Esophagus (tissue), 2 donors: ENCODE data around the gene CHN2. TPM values are rescaled to one million over a fixed set of nuclear protein-coding genes. Genes with fewer than 3 reads are reported as not detected.
"Not testable (repeated sequence)": the region's sequence is repeated elsewhere in the genome, so short reads cannot be mapped to it uniquely, and the experiment has no call there.

Experiments
- H3K27ac ChIP-seq, 2 donors: one replicate each; pipeline ENCODE4 v1.5.1; 2013; ENCODE audit warnings: low read depth in 2 of 2, mild to moderate bottlenecking in 2 of 2, inconsistent platforms in 1 of 2, low read length in 1 of 2, moderate library complexity in 1 of 2
- H3K27me3 ChIP-seq, 2 donors: one replicate each; pipeline ENCODE4 v1.6.1; 2013; ENCODE audit warnings: low read length in 2 of 2, control low read depth in 1 of 2, mild to moderate bottlenecking in 1 of 2; ENCODE audit not compliant: insufficient read depth in 2 of 2, control insufficient read depth in 1 of 2
- H3K36me3 ChIP-seq, 2 donors: one replicate each; pipeline ENCODE4 v1.6.1; 2013; ENCODE audit warnings: low read length in 1 of 2; ENCODE audit not compliant: control insufficient read depth in 2 of 2, insufficient read depth in 2 of 2
- H3K4me1 ChIP-seq, 2 donors: one replicate each; pipeline ENCODE4 v1.6.1; 2013; ENCODE audit warnings: low read length in 1 of 2; ENCODE audit not compliant: control insufficient read depth in 2 of 2, insufficient read depth in 2 of 2
- H3K4me3 ChIP-seq, 2 donors: one replicate each; pipeline ENCODE4 v1.5.1; 2013; ENCODE audit warnings: low read length in 2 of 2, mild to moderate bottlenecking in 2 of 2, low read depth in 1 of 2, moderate library complexity in 1 of 2
- H3K9me3 ChIP-seq, 2 donors: one replicate each; pipeline ENCODE4 v1.6.1; 2013; ENCODE audit warnings: mild to moderate bottlenecking in 2 of 2, low read depth in 1 of 2, low read length in 1 of 2, moderate library complexity in 1 of 2; ENCODE audit not compliant: control insufficient read depth in 2 of 2, insufficient read depth in 1 of 2
- WGBS, 2 donors: extraction: QIAGEN DNeasy Blood & Tissue Kit; methylation state at CpG; one replicate each; pipeline ENCODE4 v1.1.7; 2013; 5-methylcytosine and 5-hydroxymethylcytosine counted together
- polyA plus RNA-seq, 2 donors: library from polyadenylated mRNA; stranded (reverse); fragments of 200-250 nt; gene quantifications; one replicate each; pipeline ENCODE4 v1.2.3, GENCODE V29; 2013
- donor health status: healthy with polysubstance abuse.
- donor health status: Bipolar disorder and iron deficiency.

Gene CHN2
- polyA plus RNA-seq, 2 donors: 0.92 to 1.5 TPM

GRCh38 chr7:29262191-29262917 is 67.8 kb downstream of the CHN2 start:
- no peaks in the 10 kb centered on the region for H3K4me1 ChIP-seq
- H3K27ac ChIP-seq: no peak overlapping the region
- 83 to 91% methylated on average over 2 of the region's 2 CpGs for WGBS, 2 donors
- no peak overlapping the region for H3K4me3 ChIP-seq
- H3K36me3 ChIP-seq: no peaks in the 10 kb centered on the region
- H3K27me3 ChIP-seq: no peaks in the 10 kb centered on the region
- no peaks in the 10 kb centered on the region for H3K9me3 ChIP-seq

- H3K36me3 ChIP-seq, H3K27ac ChIP-seq, H3K4me3 ChIP-seq, H3K9me3 ChIP-seq, H3K27me3 ChIP-seq, H3K4me1 ChIP-seq: not testable (repeated sequence)
- 97 to 98% methylated on average over 37 to 44 of the region's 44 CpGs for WGBS, 2 donors
Observed at GRCh38 chr7:29263601-29264207, 69.1 kb downstream of the CHN2 start.

GRCh38 chr7:29265208-29265923 is 70.8 kb downstream of the CHN2 start:
- 57 to 58% methylated on average over 6 of the region's 6 CpGs for whole genome bisulfite sequencing, 2 donors
- no peak overlapping the region for H3K27ac ChIP-seq
- no peaks in the 10 kb centered on the region for H3K4me1 ChIP-seq
- H3K4me3 ChIP-seq: no peak overlapping the region
- no peaks in the 10 kb centered on the region for H3K36me3 ChIP-seq
- no peaks in the 10 kb centered on the region for H3K9me3 ChIP-seq
- H3K27me3 ChIP-seq: no peaks in the 10 kb centered on the region

GRCh38 chr7:29269935-29270334 is 75.4 kb downstream of the CHN2 start:
- Histone ChIP-seq H3K4me3 (no peak overlapping the region), H3K27ac (no peak overlapping the region), H3K9me3 (no peaks in the 10 kb centered on the region), H3K4me1 (no peaks in the 10 kb centered on the region), H3K27me3 (no peaks in the 10 kb centered on the region), H3K36me3 (no peaks in the 10 kb centered on the region)
- WGBS, 2 donors: 66 to 89% methylated on average over 1 of the region's 1 CpG

- Histone ChIP-seq H3K9me3 (no peaks in the 10 kb centered on the region), H3K4me1 (no peaks in the 10 kb centered on the region), H3K36me3 (no peaks in the 10 kb centered on the region), H3K4me3 (no peak overlapping the region), H3K27ac (no peak overlapping the region), H3K27me3 (no peaks in the 10 kb centered on the region)
- 43 to 57% methylated on average over 4 of the region's 4 CpGs for WGBS, 2 donors
Observed at GRCh38 chr7:29270594-29271318, 76.2 kb downstream of the CHN2 start.

GRCh38 chr7:29271319-29271658 is 76.7 kb downstream of the CHN2 start:
- Histone ChIP-seq H3K36me3 (no peaks in the 10 kb centered on the region), H3K27me3 (no peaks in the 10 kb centered on the region), H3K27ac (no peak overlapping the region), H3K9me3 (no peaks in the 10 kb centered on the region), H3K4me1 (no peaks in the 10 kb centered on the region), H3K4me3 (no peak overlapping the region)
- WGBS, 2 donors: 24 to 32% methylated on average over 4 of the region's 4 CpGs

- Histone ChIP-seq H3K27me3 (no peaks in the 10 kb centered on the region), H3K36me3 (no peaks in the 10 kb centered on the region), H3K9me3 (no peaks in the 10 kb centered on the region), H3K4me1 (no peaks in the 10 kb centered on the region), H3K27ac (no peak overlapping the region), H3K4me3 (no peak overlapping the region)
- WGBS, 2 donors: 91 to 92% methylated on average over 9 of the region's 9 CpGs
Observed at GRCh38 chr7:29272057-29272456, 77.5 kb downstream of the CHN2 start.

- H3K4me1 ChIP-seq: no peaks in the 10 kb centered on the region
- no peaks in the 10 kb centered on the region for H3K27me3 ChIP-seq
- no peaks in the 10 kb centered on the region for H3K36me3 ChIP-seq
- H3K4me3 ChIP-seq: no peak overlapping the region
- 60 to 69% methylated on average over 11 of the region's 11 CpGs for WGBS, 2 donors
- H3K27ac ChIP-seq: no peak overlapping the region
- H3K9me3 ChIP-seq: no peaks in the 10 kb centered on the region
Observed at GRCh38 chr7:29274146-29275017, 79.8 kb downstream of the CHN2 start.

GRCh38 chr7:29275018-29275318 is 80.4 kb downstream of the CHN2 start:
- H3K9me3 ChIP-seq: no peaks in the 10 kb centered on the region
- H3K36me3 ChIP-seq: no peaks in the 10 kb centered on the region
- no peaks in the 10 kb centered on the region for H3K27me3 ChIP-seq
- 94 to 97% methylated on average over 2 of the region's 2 CpGs for WGBS, 2 donors
- no peak overlapping the region for H3K27ac ChIP-seq
- no peaks in the 10 kb centered on the region for H3K4me1 ChIP-seq
- H3K4me3 ChIP-seq: no peak overlapping the region
